COLO668 (cell line): ENCODE data around the gene GPR162.

Experiments used
- DNase-seq: peaks from one replicate; lab custom pipeline; 2025; ENCODE audit not compliant: unreplicated experiment; lab: John Stamatoyannopoulos, UW

The GPR162 gene

GRCh38 chr12:6787309-6787708, 34.3 kb upstream of the GPR162 start:
- DNase-seq = no peak

- DNase-seq = no peak
These were observed 32.4 kb upstream of the GPR162 start, which contains the start of gene CD4 for GRCh38 chr12:6788972-6789924. Gene CD4, plus strand, starts transcription at chr12:6789528. Its CDS starts 10,611 bp downstream, at chr12:6800139.

- no peak for DNase-seq
These were observed 31.0 kb upstream of the GPR162 start for GRCh38 chr12:6790496-6791150.

- no peak for DNase-seq
These were observed 29.6 kb upstream of the GPR162 start for GRCh38 chr12:6791931-6792520.

- DNase-seq = no peak
These were observed 29.0 kb upstream of the GPR162 start for GRCh38 chr12:6792522-6793201.

GRCh38 chr12:6795088-6795487, 26.5 kb upstream of the GPR162 start:
- DNase-seq = no peak

- no peak for DNase-seq
These were observed 25.0 kb upstream of the GPR162 start for GRCh38 chr12:6796576-6796975.

- DNase-seq = no peak
These were observed 22.5 kb upstream of the GPR162 start for GRCh38 chr12:6799147-6799546.

- no peak for DNase-seq
These were observed 14.5 kb upstream of the GPR162 start for GRCh38 chr12:6807170-6807569.

- DNase-seq = no peak
These were observed 12.6 kb upstream of the GPR162 start for GRCh38 chr12:6809056-6809455.

GRCh38 chr12:6810758-6811157, 10.9 kb upstream of the GPR162 start:
- DNase-seq = no peak

- no peak for DNase-seq
These were observed 8.3 kb upstream of the GPR162 start for GRCh38 chr12:6813363-6813762.

- DNase-seq = no peak
These were observed 5.0 kb upstream of the GPR162 start for GRCh38 chr12:6816598-6816997.

GRCh38 chr12:6817098-6817497, 4.5 kb upstream of the GPR162 start:
- no peak for DNase-seq

GRCh38 chr12:6817662-6818157, 3.9 kb upstream of the GPR162 start:
- no peak for DNase-seq

GRCh38 chr12:6818222-6818621, 3.4 kb upstream of the GPR162 start:
- no peak for DNase-seq

- DNase-seq = no peak
These were observed 3.0 kb upstream of the GPR162 start for GRCh38 chr12:6818645-6819044.

GRCh38 chr12:6819106-6820030, 2.3 kb upstream of the GPR162 start:
- DNase-seq = no peak

GRCh38 chr12:6820166-6820565, 1.5 kb upstream of the GPR162 start:
- no peak for DNase-seq
